ENCODE results near the gene DNAJC27. TPM values are rescaled to one million over a fixed set of nuclear protein-coding genes. Genes with fewer than 3 reads are reported as not detected.

DNAJC27 gene
- total and polyA plus RNA-seq, 9 of the 15 experiments (the other 6 are each of a cell fraction or from before 2014, with no cell fraction given), result 0.53 to 5.9 (median 3.0) TPM

DNA sequence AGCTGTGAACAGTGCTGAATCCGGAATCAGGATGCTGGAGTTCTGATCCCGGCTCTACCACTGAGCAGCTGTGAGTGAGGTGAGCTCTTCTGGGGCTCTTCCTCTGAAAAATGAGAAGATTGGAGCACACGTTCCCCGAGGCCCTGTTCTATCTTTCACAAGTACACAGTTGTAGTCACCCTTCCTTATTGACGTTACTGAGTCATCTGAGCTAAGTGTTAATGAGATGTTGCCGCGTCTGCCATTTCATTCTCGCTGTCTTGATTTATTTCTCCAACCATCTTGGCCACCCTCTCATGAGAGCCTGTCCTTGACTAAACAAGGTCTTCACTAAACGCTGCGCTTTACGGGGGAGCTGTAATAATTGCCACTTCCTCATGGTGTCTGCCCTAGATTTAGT is 38.2 kb upstream of the DNAJC27 start (continued):
- TF ChIP-seq MEIS2 (IDR thresholded peaks at IDR 0.05; ENCODE audit: partially characterized antibody) (peak; percentile 87), EP400 (IDR thresholded peaks at IDR 0.05) (no peak), SPI1 (IDR thresholded peaks at IDR 0.05; ENCODE audit: borderline replicate concordance, low read depth, low read length) (peak; percentile 48; the same call in 1 of the 2 replicates), CAMTA2 (CRISPR knock-in tag; conservative IDR thresholded peaks at IDR 0.05) (no peak), GABPB1 (CRISPR knock-in tag; IDR thresholded peaks at IDR 0.05) (no peak), ZNF140 (CRISPR knock-in tag; IDR thresholded peaks at IDR 0.05) (no peak), GTF2F1 (IDR thresholded peaks at IDR 0.05; ENCODE audit: low read depth, low read length) (no peak), SRSF3 (IDR thresholded peaks at IDR 0.05; ENCODE audit: insufficient read depth, low read length) (no peak), NUFIP1 (IDR thresholded peaks at IDR 0.05; ENCODE audit: partially characterized antibody) (no peak), FOSL1 (tag; conservative IDR thresholded peaks at IDR 0.05) (peak; percentile 23; the same call in 1 of the 2 replicates), ETS2 (tag; IDR thresholded peaks at IDR 0.05; ENCODE audit: borderline replicate concordance, poor library complexity, severe bottlenecking) (no peak), MED1 (CRISPR knock-in tag; IDR thresholded peaks at IDR 0.05; ENCODE audit: borderline replicate concordance) (no peak), ZNF583 (CRISPR knock-in tag; IDR thresholded peaks at IDR 0.05) (no peak)
- TF ChIP-seq, protein P1, sequence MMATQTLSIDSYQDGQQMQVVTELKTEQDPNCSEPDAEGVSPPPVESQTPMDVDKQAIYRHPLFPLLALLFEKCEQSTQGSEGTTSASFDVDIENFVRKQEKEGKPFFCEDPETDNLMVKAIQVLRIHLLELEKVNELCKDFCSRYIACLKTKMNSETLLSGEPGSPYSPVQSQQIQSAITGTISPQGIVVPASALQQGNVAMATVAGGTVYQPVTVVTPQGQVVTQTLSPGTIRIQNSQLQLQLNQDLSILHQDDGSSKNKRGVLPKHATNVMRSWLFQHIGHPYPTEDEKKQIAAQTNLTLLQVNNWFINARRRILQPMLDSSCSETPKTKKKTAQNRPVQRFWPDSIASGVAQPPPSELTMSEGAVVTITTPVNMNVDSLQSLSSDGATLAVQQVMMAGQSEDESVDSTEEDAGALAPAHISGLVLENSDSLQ (IDR thresholded peaks at IDR 0.05), result peak; percentile 61
- TF ChIP-seq, protein P2, sequence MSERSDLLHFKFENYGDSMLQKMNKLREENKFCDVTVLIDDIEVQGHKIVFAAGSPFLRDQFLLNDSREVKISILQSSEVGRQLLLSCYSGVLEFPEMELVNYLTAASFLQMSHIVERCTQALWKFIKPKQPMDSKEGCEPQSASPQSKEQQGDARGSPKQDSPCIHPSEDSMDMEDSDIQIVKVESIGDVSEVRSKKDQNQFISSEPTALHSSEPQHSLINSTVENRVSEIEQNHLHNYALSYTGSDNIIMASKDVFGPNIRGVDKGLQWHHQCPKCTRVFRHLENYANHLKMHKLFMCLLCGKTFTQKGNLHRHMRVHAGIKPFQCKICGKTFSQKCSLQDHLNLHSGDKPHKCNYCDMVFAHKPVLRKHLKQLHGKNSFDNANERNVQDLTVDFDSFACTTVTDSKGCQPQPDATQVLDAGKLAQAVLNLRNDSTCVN (CRISPR knock-in tag; IDR thresholded peaks at IDR 0.05), result no peak

Data from K562 (cell line).